Tibial nerve (tissue), 4 donors: ENCODE results near the gene RFX6.

ENCODE experiments used
- CTCF ChIP-seq, 5 experiments: fragments of 200-600 bp in 3 of 5; fragments of 450-650 bp in 2 of 5; sonication (generic) in 3 of 5; IDR thresholded peaks; one replicate each; pipeline ENCODE4 v1.5.1; 2016 to 2019; ENCODE audit warnings: antibody characterized with exemption in 5 of 5, mild to moderate bottlenecking in 3 of 5, moderate library complexity in 2 of 5
- EP300 ChIP-seq, 2 donors: sonication (generic); formaldehyde crosslinking; IDR thresholded peaks; one replicate each; pipeline ENCODE4 v1.6.1; 2017; ENCODE audit warnings: antibody characterized with exemption in 2 of 2, mild to moderate bottlenecking in 1 of 2
- POLR2A ChIP-seq, 2 donors: fragments of 450-650 bp; IDR thresholded peaks; one replicate each; pipeline ENCODE4 v1.6.1; 2017; ENCODE audit warnings: antibody characterized with exemption in 2 of 2, mild to moderate bottlenecking in 2 of 2, moderate library complexity in 2 of 2

GRCh38 chr6:116924245-116924644 is 47.2 kb downstream of the RFX6 start:
- no peak for TF ChIP-seq CTCF (IDR thresholded peaks at IDR 0.05)
- TF ChIP-seq EP300 (IDR thresholded peaks at IDR 0.05) = no peak
- TF ChIP-seq POLR2A (IDR thresholded peaks at IDR 0.05) = no peak
